HepG2 (cell line): Measurements from ENCODE around the gene TRIO. TPM values are rescaled to one million over a fixed set of nuclear protein-coding genes. Genes with fewer than 3 reads are reported as not detected.

Source experiments
- HMGA1 ChIP-seq: sonication (generic); formaldehyde crosslinking; conservative IDR thresholded peaks from 2 replicates; pipeline ENCODE4 v1.4.0; 2020; ENCODE audit warnings: missing genetic modification reagents
- JARID2 ChIP-seq: sonication (generic); formaldehyde crosslinking; IDR thresholded peaks from 2 replicates; pipeline ENCODE4 v1.8.1; 2023; ENCODE audit warnings: missing genetic modification reagents, inconsistent platforms; ENCODE audit not compliant: insufficient replicate concordance
- NPAS2 ChIP-seq: sonication (generic); formaldehyde crosslinking; IDR thresholded peaks from 2 replicates; pipeline ENCODE4 v1.8.0; 2022; ENCODE audit warnings: mild to moderate bottlenecking, missing genetic modification reagents, borderline replicate concordance
- TCF12 ChIP-seq, 2 experiments: fragments of 450-650 bp in 1 of 2; sonication (generic) in 1 of 2; formaldehyde crosslinking in 1 of 2; IDR thresholded peaks; 2 replicates each; pipeline versions ENCODE4 v1.6.1 to v1.8.0; 2017 to 2022; ENCODE audit warnings: antibody characterized with exemption in 1 of 2, mild to moderate bottlenecking in 1 of 2, missing genetic modification reagents in 1 of 2, moderate library complexity in 1 of 2
- ZKSCAN8 ChIP-seq: IDR thresholded peaks from 2 replicates; pipeline ENCODE4 v1.6.1; 2016; ENCODE audit warnings: borderline replicate concordance, missing genetic modification reagents, missing compliant biosample characterization
- ZNF329 ChIP-seq: sonication (generic); formaldehyde crosslinking; IDR thresholded peaks from 2 replicates; pipeline ENCODE4 v1.9.0; 2021; ENCODE audit warnings: low read depth, mild to moderate bottlenecking, missing genetic modification reagents
- polyA plus RNA-seq, 8 experiments: library from polyadenylated mRNA; depleted of rRNA in 3 of 8; stranded (reverse) in 7 of 8; unstranded in 1 of 8; fragments of >200 nt; fragmentation: Illumina TruSeq in 4 of 8; extraction: Trizol in 4 of 8; gene quantifications; 2 replicates each; pipeline versions ENCODE4 v1.2.1 to v1.2.3, GENCODE V29; 2011 to 2016; ENCODE audit warnings: low read depth in 4 of 8, missing spikeins in 1 of 8, mixed read lengths in 1 of 8; ENCODE audit not compliant: insufficient read depth in 1 of 8
- total RNA-seq, 5 experiments: library from RNA; depleted of rRNA; stranded (reverse); fragments of >200 nt; fragmentation: Illumina TruSeq; extraction: Trizol; gene quantifications; 2 replicates each; pipeline ENCODE4 v1.2.3, GENCODE V29; 2016; ENCODE audit warnings: low read depth in 1 of 5
- TF ChIP-seq, protein P1 (sequence below): sonication (generic); formaldehyde crosslinking; IDR thresholded peaks from 2 replicates; pipeline ENCODE4 v1.9.0; 2021; ENCODE audit warnings: missing genetic modification reagents, borderline replicate concordance
- TF ChIP-seq, protein P2 (sequence below): sonication (generic); formaldehyde crosslinking; IDR thresholded peaks from 2 replicates; pipeline ENCODE4 v1.4.0; 2020; ENCODE audit warnings: mild to moderate bottlenecking, low read depth, missing genetic modification reagents
- TF ChIP-seq, protein P3 (sequence below): sonication (generic); formaldehyde crosslinking; conservative IDR thresholded peaks from 2 replicates; pipeline ENCODE4 v1.8.1; 2023; ENCODE audit warnings: missing genetic modification reagents
- TF ChIP-seq, protein P4 (sequence below): IDR thresholded peaks from 2 replicates; pipeline ENCODE4 v1.6.1; 2012; ENCODE audit warnings: low read depth, low read length, improper control_type of control experiment
- TF ChIP-seq, protein P5 (sequence below): sonication (generic); formaldehyde crosslinking; IDR thresholded peaks from 2 replicates; pipeline ENCODE4 v1.4.0; 2020; ENCODE audit warnings: missing genetic modification reagents
- TF ChIP-seq, protein P6 (sequence below): sonication (generic); formaldehyde crosslinking; IDR thresholded peaks from 2 replicates; pipeline ENCODE4 v1.5.0; 2020; ENCODE audit warnings: mild to moderate bottlenecking, missing genetic modification reagents

TRIO gene
- total and polyA plus RNA-seq, 2 of the 13 experiments (the other 11 are each of a cell fraction or from before 2014, with no cell fraction given), result 45.2 to 45.9 TPM

DNA sequence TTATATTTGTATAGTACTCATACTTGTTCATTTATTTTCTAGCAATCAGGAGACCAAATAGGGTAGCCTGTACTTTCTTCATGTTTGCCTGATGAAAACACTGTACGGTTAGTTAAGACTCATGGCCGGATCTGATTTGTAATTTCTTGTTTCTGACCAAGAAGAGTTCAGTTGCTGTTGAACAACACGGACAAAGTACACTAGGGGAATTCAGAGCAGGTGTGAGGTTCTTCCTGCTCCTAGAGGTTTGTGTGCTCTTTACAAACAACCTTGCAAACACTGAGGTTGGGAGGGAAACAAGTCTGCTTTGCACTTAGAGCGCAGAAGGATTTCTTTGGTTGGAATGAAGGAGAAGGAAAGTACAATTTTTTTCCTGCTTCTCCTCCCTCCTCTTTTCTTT is 69.7 kb downstream of the TRIO start (continued):
- TF ChIP-seq, protein P1, sequence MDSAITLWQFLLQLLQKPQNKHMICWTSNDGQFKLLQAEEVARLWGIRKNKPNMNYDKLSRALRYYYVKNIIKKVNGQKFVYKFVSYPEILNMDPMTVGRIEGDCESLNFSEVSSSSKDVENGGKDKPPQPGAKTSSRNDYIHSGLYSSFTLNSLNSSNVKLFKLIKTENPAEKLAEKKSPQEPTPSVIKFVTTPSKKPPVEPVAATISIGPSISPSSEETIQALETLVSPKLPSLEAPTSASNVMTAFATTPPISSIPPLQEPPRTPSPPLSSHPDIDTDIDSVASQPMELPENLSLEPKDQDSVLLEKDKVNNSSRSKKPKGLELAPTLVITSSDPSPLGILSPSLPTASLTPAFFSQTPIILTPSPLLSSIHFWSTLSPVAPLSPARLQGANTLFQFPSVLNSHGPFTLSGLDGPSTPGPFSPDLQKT (CRISPR knock-in tag), result no peak
- TF ChIP-seq, protein P2, sequence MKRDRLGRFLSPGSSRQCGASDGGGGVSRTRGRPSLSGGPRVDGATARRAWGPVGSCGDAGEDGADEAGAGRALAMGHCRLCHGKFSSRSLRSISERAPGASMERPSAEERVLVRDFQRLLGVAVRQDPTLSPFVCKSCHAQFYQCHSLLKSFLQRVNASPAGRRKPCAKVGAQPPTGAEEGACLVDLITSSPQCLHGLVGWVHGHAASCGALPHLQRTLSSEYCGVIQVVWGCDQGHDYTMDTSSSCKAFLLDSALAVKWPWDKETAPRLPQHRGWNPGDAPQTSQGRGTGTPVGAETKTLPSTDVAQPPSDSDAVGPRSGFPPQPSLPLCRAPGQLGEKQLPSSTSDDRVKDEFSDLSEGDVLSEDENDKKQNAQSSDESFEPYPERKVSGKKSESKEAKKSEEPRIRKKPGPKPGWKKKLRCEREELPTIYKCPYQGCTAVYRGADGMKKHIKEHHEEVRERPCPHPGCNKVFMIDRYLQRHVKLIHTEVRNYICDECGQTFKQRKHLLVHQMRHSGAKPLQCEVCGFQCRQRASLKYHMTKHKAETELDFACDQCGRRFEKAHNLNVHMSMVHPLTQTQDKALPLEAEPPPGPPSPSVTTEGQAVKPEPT (CRISPR knock-in tag), result no peak
- TF ChIP-seq ZKSCAN8 (CRISPR knock-in tag), result no peak
- TF ChIP-seq, protein P3, sequence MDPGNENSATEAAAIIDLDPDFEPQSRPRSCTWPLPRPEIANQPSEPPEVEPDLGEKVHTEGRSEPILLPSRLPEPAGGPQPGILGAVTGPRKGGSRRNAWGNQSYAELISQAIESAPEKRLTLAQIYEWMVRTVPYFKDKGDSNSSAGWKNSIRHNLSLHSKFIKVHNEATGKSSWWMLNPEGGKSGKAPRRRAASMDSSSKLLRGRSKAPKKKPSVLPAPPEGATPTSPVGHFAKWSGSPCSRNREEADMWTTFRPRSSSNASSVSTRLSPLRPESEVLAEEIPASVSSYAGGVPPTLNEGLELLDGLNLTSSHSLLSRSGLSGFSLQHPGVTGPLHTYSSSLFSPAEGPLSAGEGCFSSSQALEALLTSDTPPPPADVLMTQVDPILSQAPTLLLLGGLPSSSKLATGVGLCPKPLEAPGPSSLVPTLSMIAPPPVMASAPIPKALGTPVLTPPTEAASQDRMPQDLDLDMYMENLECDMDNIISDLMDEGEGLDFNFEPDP, result no peak
- TF ChIP-seq HMGA1, result no peak
- TF ChIP-seq, protein P4, sequence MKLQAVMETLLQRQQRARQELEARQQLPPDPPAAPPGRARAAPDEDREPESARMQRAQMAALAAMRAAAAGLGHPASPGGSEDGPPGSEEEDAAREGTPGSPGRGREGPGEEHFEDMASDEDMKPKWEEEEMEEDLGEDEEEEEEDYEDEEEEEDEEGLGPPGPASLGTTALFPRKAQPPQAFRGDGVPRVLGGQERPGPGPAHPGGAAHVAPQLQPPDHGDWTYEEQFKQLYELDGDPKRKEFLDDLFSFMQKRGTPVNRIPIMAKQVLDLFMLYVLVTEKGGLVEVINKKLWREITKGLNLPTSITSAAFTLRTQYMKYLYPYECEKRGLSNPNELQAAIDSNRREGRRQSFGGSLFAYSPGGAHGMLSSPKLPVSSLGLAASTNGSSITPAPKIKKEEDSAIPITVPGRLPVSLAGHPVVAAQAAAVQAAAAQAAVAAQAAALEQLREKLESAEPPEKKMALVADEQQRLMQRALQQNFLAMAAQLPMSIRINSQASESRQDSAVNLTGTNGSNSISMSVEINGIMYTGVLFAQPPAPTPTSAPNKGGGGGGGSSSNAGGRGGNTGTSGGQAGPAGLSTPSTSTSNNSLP, result no peak; the same call in 1 of the 2 replicates
- TF ChIP-seq, protein P5, sequence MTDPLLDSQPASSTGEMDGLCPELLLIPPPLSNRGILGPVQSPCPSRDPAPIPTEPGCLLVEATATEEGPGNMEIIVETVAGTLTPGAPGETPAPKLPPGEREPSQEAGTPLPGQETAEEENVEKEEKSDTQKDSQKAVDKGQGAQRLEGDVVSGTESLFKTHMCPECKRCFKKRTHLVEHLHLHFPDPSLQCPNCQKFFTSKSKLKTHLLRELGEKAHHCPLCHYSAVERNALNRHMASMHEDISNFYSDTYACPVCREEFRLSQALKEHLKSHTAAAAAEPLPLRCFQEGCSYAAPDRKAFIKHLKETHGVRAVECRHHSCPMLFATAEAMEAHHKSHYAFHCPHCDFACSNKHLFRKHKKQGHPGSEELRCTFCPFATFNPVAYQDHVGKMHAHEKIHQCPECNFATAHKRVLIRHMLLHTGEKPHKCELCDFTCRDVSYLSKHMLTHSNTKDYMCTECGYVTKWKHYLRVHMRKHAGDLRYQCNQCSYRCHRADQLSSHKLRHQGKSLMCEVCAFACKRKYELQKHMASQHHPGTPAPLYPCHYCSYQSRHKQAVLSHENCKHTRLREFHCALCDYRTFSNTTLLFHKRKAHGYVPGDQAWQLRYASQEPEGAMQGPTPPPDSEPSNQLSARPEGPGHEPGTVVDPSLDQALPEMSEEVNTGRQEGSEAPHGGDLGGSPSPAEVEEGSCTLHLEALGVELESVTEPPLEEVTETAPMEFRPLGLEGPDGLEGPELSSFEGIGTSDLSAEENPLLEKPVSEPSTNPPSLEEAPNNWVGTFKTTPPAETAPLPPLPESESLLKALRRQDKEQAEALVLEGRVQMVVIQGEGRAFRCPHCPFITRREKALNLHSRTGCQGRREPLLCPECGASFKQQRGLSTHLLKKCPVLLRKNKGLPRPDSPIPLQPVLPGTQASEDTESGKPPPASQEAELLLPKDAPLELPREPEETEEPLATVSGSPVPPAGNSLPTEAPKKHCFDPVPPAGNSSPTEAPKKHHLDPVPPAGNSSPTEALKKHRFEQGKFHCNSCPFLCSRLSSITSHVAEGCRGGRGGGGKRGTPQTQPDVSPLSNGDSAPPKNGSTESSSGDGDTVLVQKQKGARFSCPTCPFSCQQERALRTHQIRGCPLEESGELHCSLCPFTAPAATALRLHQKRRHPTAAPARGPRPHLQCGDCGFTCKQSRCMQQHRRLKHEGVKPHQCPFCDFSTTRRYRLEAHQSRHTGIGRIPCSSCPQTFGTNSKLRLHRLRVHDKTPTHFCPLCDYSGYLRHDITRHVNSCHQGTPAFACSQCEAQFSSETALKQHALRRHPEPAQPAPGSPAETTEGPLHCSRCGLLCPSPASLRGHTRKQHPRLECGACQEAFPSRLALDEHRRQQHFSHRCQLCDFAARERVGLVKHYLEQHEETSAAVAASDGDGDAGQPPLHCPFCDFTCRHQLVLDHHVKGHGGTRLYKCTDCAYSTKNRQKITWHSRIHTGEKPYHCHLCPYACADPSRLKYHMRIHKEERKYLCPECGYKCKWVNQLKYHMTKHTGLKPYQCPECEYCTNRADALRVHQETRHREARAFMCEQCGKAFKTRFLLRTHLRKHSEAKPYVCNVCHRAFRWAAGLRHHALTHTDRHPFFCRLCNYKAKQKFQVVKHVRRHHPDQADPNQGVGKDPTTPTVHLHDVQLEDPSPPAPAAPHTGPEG (CRISPR knock-in tag), result no peak
- no peak for TF ChIP-seq NPAS2 (CRISPR knock-in tag)
- no peak for TF ChIP-seq JARID2
- no peak for TF ChIP-seq TCF12 (IDR thresholded peaks at IDR 0.05)
- no peak for TF ChIP-seq TCF12 (CRISPR knock-in tag; IDR thresholded peaks at IDR 0.05)
- TF ChIP-seq, protein P6, sequence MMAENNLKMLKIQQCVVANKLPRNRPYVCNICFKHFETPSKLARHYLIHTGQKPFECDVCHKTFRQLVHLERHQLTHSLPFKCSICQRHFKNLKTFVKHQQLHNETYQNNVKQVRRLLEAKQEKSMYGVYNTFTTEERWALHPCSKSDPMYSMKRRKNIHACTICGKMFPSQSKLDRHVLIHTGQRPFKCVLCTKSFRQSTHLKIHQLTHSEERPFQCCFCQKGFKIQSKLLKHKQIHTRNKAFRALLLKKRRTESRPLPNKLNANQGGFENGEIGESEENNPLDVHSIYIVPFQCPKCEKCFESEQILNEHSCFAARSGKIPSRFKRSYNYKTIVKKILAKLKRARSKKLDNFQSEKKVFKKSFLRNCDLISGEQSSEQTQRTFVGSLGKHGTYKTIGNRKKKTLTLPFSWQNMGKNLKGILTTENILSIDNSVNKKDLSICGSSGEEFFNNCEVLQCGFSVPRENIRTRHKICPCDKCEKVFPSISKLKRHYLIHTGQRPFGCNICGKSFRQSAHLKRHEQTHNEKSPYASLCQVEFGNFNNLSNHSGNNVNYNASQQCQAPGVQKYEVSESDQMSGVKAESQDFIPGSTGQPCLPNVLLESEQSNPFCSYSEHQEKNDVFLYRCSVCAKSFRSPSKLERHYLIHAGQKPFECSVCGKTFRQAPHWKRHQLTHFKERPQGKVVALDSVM, result no peak
- TF ChIP-seq ZNF329 (CRISPR knock-in tag), result no peak
